ENCODE results near the gene NCBP1. TPM values are rescaled to one million over a fixed set of nuclear protein-coding genes. Genes with fewer than 3 reads are reported as not detected.
"Not testable (repeated sequence)": the region's sequence is repeated elsewhere in the genome, so short reads cannot be mapped to it uniquely, and the experiment has no call there.

NCBP1 gene
- total RNA-seq, 1 donor from 2014 or later, result 52.1 TPM

GRCh38 chr9:97696803-97697601, 63.4 kb downstream of the NCBP1 start, which contains the start of gene XPA:
TSS of gene XPA (minus strand) at chr9:97697340. CDS start at chr9:97697292, 48 bp downstream.
- Mint-ChIP-seq H3K27me3 (ENCODE audit: unreplicated experiment) (peaks cover 6% of the 10 kb centered on the region), H3K36me3 (ENCODE audit: unreplicated experiment) (no peaks in the 10 kb centered on the region), H3K4me1 (ENCODE audit: low read depth, unreplicated experiment) (peaks cover 12% of the 10 kb centered on the region), H3K9me3 (ENCODE audit: unreplicated experiment) (peaks cover 6% of the 10 kb centered on the region), H3K27ac (ENCODE audit: unreplicated experiment) (peak within 1 kb of the TSS; percentile 84), H3K4me3 (ENCODE audit: unreplicated experiment) (peak within 1 kb of the TSS; percentile 94)
- TF ChIP-seq CTCF (IDR thresholded peaks at IDR 0.05; ENCODE audit: partially characterized antibody, unreplicated experiment), result no peak
- peak; percentile 100 for DNase-seq

- Mint-ChIP-seq H3K27me3 (ENCODE audit: unreplicated experiment) (peaks cover 6% of the 10 kb centered on the region), H3K4me1 (ENCODE audit: low read depth, unreplicated experiment) (peaks cover 12% of the 10 kb centered on the region), H3K27ac (ENCODE audit: unreplicated experiment) (peak overlapping the region; percentile 26), H3K9me3 (ENCODE audit: unreplicated experiment) (peaks cover 6% of the 10 kb centered on the region), H3K36me3 (ENCODE audit: unreplicated experiment) (no peaks in the 10 kb centered on the region), H3K4me3 (ENCODE audit: unreplicated experiment) (peak overlapping the region; percentile 82)
- no peak for TF ChIP-seq CTCF (IDR thresholded peaks at IDR 0.05; ENCODE audit: partially characterized antibody, unreplicated experiment)
- no peak for DNase-seq
Observed at GRCh38 chr9:97697837-97698236, 64.2 kb downstream of the NCBP1 start.

GRCh38 chr9:97698865-97699264, 65.2 kb downstream of the NCBP1 start:
- DNase-seq, result no peak
- Mint-ChIP-seq H3K27ac (ENCODE audit: unreplicated experiment) (no peak overlapping the region), H3K4me3 (ENCODE audit: unreplicated experiment) (no peak overlapping the region), H3K27me3 (ENCODE audit: unreplicated experiment) (peaks cover 6% of the 10 kb centered on the region), H3K36me3 (ENCODE audit: unreplicated experiment) (no peaks in the 10 kb centered on the region), H3K9me3 (ENCODE audit: unreplicated experiment) (peaks cover 6% of the 10 kb centered on the region), H3K4me1 (ENCODE audit: low read depth, unreplicated experiment) (peaks cover 12% of the 10 kb centered on the region)
- TF ChIP-seq CTCF (IDR thresholded peaks at IDR 0.05; ENCODE audit: partially characterized antibody, unreplicated experiment), result no peak

- H3K9me3 Mint-ChIP-seq (ENCODE audit: unreplicated experiment); H3K27me3 Mint-ChIP-seq (ENCODE audit: unreplicated experiment); H3K36me3 Mint-ChIP-seq (ENCODE audit: unreplicated experiment); H3K4me3 Mint-ChIP-seq (ENCODE audit: unreplicated experiment); DNase-seq; H3K27ac Mint-ChIP-seq (ENCODE audit: unreplicated experiment): not testable (repeated sequence)
- peaks cover 12% of the 10 kb centered on the region for H3K4me1 Mint-ChIP-seq (ENCODE audit: low read depth, unreplicated experiment)
Observed at GRCh38 chr9:97699281-97699680, 65.7 kb downstream of the NCBP1 start.

- H3K27ac Mint-ChIP-seq (ENCODE audit: unreplicated experiment); H3K27me3 Mint-ChIP-seq (ENCODE audit: unreplicated experiment); H3K9me3 Mint-ChIP-seq (ENCODE audit: unreplicated experiment); H3K36me3 Mint-ChIP-seq (ENCODE audit: unreplicated experiment); DNase-seq; H3K4me3 Mint-ChIP-seq (ENCODE audit: unreplicated experiment): not testable (repeated sequence)
- H3K4me1 Mint-ChIP-seq (ENCODE audit: low read depth, unreplicated experiment), result peaks cover 12% of the 10 kb centered on the region
Observed at GRCh38 chr9:97699824-97700223, 66.2 kb downstream of the NCBP1 start.

Data from glutamatergic neuron (in vitro differentiated cells).